ENCODE results near the gene NKAPL.

NKAPL gene

GRCh38 chr6:28243946-28244345 lies 15.2 kb upstream of the NKAPL start:
- DNase-seq (ENCODE audit: extremely low spot score, insufficient read length, low read depth) (no peak), FAIRE-seq (no peak)

- FAIRE-seq = no peak
- DNase-seq (ENCODE audit: extremely low spot score, insufficient read length, low read depth) = no peak
Observed at GRCh38 chr6:28245206-28245941, 13.7 kb upstream of the NKAPL start.

- DNase-seq (ENCODE audit: extremely low spot score, insufficient read length, low read depth) = no peak
- no peak for FAIRE-seq
Observed at GRCh38 chr6:28248916-28249315, 10.2 kb upstream of the NKAPL start.

GRCh38 chr6:28250747-28251146 lies 8.3 kb upstream of the NKAPL start:
- no peak for FAIRE-seq

GRCh38 chr6:28251661-28252008 lies 7.5 kb upstream of the NKAPL start:
- DNase-seq (ENCODE audit: extremely low spot score, insufficient read length, low read depth) (no peak), FAIRE-seq (no peak)

More at GRCh38 chr6:28250747-28251146, 8.3 kb upstream of the NKAPL start:
- no peak for DNase-seq (ENCODE audit: extremely low spot score, insufficient read length, low read depth)

GRCh38 chr6:28252009-28252975 lies 6.8 kb upstream of the NKAPL start, which contains the start of gene ZKSCAN4:
Gene ZKSCAN4 (minus strand): TSS chr6:28252269. CDS start chr6:28251980, 289 bp downstream.
- FAIRE-seq (peak; percentile 84), DNase-seq (ENCODE audit: extremely low spot score, insufficient read length, low read depth) (peak; percentile 71)

- DNase-seq (ENCODE audit: extremely low spot score, insufficient read length, low read depth) (no peak), FAIRE-seq (no peak)
Observed at GRCh38 chr6:28254121-28254519, 5.0 kb upstream of the NKAPL start.

- FAIRE-seq (no peak), DNase-seq (ENCODE audit: extremely low spot score, insufficient read length, low read depth) (no peak)
Observed at GRCh38 chr6:28257042-28257441, 2.1 kb upstream of the NKAPL start.

GRCh38 chr6:28263922-28264321 lies 4.8 kb downstream of the NKAPL start:
- DNase-seq (ENCODE audit: extremely low spot score, insufficient read length, low read depth) (no peak), FAIRE-seq (no peak)

GRCh38 chr6:28264834-28265401 lies 5.8 kb downstream of the NKAPL start:
- DNase-seq (ENCODE audit: extremely low spot score, insufficient read length, low read depth) = no peak
- no peak for FAIRE-seq

- no peak for DNase-seq (ENCODE audit: extremely low spot score, insufficient read length, low read depth)
- FAIRE-seq = no peak
Observed at GRCh38 chr6:28266563-28266961, 7.5 kb downstream of the NKAPL start.

GRCh38 chr6:28266962-28267694 lies 8.0 kb downstream of the NKAPL start, which contains the start of gene ZSCAN26:
Gene ZSCAN26 (plus strand): TSS chr6:28267143. CDS start chr6:28271920, 4,777 bp downstream.
- peak; percentile 91 for FAIRE-seq
- DNase-seq (ENCODE audit: extremely low spot score, insufficient read length, low read depth) = peak; percentile 59

- FAIRE-seq (no peak), DNase-seq (ENCODE audit: extremely low spot score, insufficient read length, low read depth) (no peak)
Observed at GRCh38 chr6:28267695-28268059, 8.6 kb downstream of the NKAPL start.

GRCh38 chr6:28269492-28269891 lies 10.4 kb downstream of the NKAPL start:
- FAIRE-seq = no peak

GRCh38 chr6:28274888-28275287 lies 15.8 kb downstream of the NKAPL start:
- DNase-seq (ENCODE audit: extremely low spot score, insufficient read length, low read depth) (no peak), FAIRE-seq (peak; percentile 9)

More at GRCh38 chr6:28269492-28269891, 10.4 kb downstream of the NKAPL start:
- no peak for DNase-seq (ENCODE audit: extremely low spot score, insufficient read length, low read depth)

GRCh38 chr6:28277746-28278145 lies 18.6 kb downstream of the NKAPL start:
- no peak for FAIRE-seq

GRCh38 chr6:28280595-28281287 lies 21.6 kb downstream of the NKAPL start:
- DNase-seq (ENCODE audit: extremely low spot score, insufficient read length, low read depth) (no peak), FAIRE-seq (no peak)

More at GRCh38 chr6:28277746-28278145, 18.6 kb downstream of the NKAPL start:
- no peak for DNase-seq (ENCODE audit: extremely low spot score, insufficient read length, low read depth)

- peak; percentile 15 for FAIRE-seq
Observed at GRCh38 chr6:28281288-28282064, 22.4 kb downstream of the NKAPL start, which contains the start of gene PGBD1. Gene PGBD1 (plus strand): TSS chr6:28281572. CDS start chr6:28283814, 2,242 bp downstream.

More at GRCh38 chr6:28281288-28282064, 22.4 kb downstream of the NKAPL start, which contains the start of gene PGBD1:
- peak; percentile 51 for DNase-seq (ENCODE audit: extremely low spot score, insufficient read length, low read depth)

Data from GM18507 (cell line).